NCI-H2196 treated with DMSO at 0.1 percent for 48 hours (cell line): ENCODE results near the gene EXOC3L4.
A peak's percentile ranks its signal among the peaks of the same experiment; 100 is the strongest.
"Not testable (repeated sequence)": the region's sequence is repeated elsewhere in the genome, so short reads cannot be mapped to it uniquely, and the experiment has no call there.

Source experiments
- DNase-seq: peaks from one replicate; lab custom pipeline; 2025; ENCODE audit not compliant: unreplicated experiment; lab: John Stamatoyannopoulos, UW

Gene EXOC3L4

GRCh38 chr14:103118018-103118662 lies 23.6 kb downstream of the EXOC3L4 start:
- DNase-seq: no peak

- DNase-seq: no peak
Observed at GRCh38 chr14:103118663-103119404, 24.3 kb downstream of the EXOC3L4 start.

GRCh38 chr14:103119527-103119926 lies 25.0 kb downstream of the EXOC3L4 start:
- DNase-seq: not testable (repeated sequence)

DNA sequence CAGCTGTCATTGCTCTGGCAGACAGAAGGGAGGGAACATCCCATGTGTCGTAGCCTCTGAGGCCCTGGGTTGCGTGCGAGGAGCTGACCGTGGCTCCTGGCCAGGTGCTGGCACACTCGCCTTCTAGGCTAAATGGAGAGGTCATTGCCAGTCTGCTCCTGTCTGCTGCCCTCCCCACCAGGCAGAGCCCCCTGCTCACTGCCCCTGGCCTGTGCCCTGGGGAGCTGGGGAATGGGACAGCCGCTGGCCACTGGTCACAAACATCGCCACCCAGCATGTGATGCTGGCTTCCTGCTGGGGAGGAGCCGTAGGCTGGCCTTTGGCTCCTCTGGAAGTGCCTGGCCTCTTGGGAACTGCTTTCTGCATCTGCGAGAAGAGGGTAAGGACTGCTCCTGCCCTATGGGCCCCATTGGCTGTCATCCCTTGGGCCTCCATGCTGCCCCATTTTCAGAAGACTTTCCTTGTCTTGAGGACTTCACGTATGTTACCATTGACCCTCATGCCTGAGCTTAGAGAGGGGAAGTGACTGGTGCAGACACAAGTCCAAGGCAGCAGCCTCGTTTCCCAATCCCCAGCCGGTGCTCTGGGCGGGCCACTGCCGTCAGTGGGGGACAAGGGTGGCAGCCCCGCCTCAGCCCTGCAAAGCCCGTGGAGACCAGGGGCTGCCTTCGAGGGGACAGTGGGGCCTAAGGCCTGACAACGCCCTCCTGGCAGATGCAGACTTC lies 26.8 kb downstream of the EXOC3L4 start:
- no peak for DNase-seq

GRCh38 chr14:103121846-103122584 lies 27.5 kb downstream of the EXOC3L4 start:
- DNase-seq: peak; percentile 33

GRCh38 chr14:103122585-103122946 lies 28.0 kb downstream of the EXOC3L4 start:
- no peak for DNase-seq

DNA sequence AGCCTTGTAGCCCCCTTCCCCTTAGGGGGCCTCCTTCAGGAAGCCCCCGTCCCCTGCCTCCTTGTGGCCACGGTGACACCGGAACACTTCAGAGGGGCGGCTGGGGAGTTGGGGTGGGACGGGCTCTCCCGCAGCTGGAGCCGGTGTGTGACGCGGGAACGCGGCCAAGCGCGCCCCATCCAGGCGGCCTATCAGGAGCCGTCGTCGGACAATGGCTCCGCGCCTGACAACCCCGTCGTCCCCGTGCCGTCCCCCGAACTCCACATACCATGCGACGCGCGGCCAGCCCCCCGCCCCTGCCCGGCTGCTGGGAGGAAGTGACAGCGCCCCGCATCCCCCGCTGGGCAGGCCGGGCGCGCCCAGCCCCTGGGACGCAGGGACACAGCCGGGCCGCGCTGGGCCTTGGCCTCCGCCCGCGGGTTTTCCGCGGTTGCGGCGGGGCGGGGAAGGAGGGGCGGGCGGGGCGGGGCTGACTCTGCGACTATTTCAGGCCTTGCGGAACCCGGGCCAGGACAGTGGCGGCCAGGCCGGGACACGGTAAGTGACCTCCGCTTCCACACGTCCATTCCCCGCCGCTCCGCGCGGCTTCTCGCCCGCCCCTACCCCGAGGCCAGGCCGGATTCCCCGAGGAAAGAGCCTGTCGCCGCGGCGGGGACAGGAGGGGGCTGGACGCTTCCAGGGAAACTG lies 28.6 kb downstream of the EXOC3L4 start, which contains the start of gene TNFAIP2:
TNFAIP2 (plus strand) TSS at position 515 of the 687 bp plus-strand sequence. CDS start 2,997 bp downstream, outside the sequence.
- DNase-seq: no peak

- DNase-seq: no peak
Observed at GRCh38 chr14:103123634-103124500, 29.3 kb downstream of the EXOC3L4 start.

DNA sequence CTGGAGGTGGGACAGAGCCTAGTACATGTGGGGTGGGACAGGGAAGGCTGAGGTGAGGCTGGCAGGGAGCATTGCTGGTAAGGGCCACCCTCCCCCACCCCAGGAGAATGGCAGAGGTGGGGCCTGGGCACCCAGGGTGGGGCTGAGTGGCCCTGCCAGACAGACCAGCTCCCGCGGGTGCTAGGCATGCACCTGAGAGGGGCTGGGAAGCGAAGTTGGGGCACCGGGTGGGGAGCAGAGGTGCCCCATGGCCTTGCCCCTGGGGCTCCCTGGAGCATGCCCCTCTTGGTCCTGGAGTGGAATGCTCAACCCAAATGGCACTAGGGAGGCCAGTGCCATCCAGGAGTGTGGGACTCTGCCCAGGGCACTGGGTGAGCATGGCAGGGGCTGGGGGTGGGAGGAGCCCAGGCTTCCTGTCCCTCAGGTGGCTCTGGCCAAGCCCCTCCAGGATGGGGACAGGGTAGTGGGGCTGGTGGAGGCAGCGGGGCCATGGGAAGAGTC lies 30.0 kb downstream of the EXOC3L4 start:
- DNase-seq: no peak

DNA sequence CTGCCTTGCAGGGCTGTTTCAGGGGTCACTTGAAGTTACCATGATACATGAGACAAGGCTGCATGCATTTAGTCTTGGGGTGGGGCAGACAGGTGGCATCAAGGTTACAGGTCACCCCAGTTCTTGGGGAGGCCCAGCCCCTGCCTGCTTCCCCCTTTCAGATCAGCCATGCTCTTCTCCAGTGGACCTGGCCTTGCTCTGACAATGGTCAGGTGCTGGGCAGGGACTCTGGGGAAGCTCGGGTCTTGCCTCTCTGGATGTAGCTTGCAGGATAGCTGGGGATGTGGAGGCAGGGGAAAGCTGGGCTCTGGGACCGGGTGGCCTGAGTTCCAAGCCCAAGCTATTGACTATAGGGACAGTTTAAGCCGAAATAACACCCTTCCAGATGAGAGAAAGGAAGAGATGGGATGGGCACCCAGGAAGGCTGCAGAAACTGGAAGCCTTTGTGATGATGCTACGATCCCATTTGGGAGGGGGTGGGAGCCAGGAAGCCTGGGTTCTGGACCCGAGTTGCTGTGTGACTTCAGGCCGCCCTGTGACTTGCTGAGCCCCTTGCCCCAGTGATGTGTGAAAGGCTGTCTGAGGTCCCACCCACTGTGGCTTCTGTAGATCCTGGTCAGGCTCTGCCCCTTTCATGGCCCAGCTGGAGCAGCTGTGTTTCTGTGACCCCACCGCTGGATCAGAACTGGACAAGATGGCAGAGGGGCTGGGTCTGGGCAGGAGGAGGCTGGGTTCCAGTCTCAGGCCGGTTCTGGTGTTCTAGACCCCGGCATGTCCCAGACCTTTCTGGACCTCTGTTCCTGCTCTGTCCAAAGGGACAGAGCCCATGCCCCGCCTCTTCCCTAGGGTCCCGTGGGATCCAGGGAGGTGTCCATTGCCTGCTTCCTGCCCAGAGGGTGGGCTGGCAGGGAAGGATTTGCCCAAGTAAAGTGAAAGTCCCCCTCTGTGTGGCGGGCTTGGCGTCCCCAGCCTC lies 30.9 kb downstream of the EXOC3L4 start:
- no peak for DNase-seq

- no peak for DNase-seq
Observed at GRCh38 chr14:103126088-103126872, 31.8 kb downstream of the EXOC3L4 start.

DNA sequence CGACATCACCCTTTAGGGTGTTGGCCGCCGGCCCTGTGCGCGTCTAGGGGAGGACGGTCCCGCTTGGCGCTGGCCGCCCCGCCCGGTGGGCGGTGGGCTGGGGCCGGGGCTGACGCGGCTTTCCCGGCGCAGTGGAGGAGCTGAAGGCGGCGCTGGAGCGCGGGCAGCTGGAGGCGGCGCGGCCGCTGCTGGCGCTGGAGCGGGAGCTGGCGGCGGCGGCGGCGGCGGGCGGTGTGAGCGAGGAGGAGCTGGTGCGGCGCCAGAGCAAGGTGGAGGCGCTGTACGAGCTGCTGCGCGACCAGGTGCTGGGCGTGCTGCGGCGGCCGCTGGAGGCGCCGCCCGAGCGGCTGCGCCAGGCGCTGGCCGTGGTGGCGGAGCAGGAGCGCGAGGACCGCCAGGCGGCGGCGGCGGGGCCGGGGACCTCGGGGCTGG lies 32.4 kb downstream of the EXOC3L4 start:
- no peak for DNase-seq

DNA sequence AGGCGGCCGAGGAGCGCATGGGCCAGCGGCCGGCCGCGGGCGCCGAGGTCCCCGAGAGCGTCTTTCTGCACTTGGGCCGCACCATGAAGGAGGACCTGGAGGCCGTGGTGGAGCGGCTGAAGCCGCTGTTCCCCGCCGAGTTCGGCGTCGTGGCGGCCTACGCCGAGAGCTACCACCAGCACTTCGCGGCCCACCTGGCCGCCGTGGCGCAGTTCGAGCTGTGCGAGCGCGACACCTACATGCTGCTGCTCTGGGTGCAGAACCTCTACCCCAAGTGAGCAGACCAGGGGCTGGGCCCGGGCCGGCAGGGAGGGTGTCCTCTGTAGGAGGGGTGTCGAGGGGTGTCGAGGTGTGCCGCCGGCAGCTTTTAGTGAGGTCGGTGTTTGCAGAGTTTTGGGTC lies 32.8 kb downstream of the EXOC3L4 start:
- DNase-seq: no peak

DNA sequence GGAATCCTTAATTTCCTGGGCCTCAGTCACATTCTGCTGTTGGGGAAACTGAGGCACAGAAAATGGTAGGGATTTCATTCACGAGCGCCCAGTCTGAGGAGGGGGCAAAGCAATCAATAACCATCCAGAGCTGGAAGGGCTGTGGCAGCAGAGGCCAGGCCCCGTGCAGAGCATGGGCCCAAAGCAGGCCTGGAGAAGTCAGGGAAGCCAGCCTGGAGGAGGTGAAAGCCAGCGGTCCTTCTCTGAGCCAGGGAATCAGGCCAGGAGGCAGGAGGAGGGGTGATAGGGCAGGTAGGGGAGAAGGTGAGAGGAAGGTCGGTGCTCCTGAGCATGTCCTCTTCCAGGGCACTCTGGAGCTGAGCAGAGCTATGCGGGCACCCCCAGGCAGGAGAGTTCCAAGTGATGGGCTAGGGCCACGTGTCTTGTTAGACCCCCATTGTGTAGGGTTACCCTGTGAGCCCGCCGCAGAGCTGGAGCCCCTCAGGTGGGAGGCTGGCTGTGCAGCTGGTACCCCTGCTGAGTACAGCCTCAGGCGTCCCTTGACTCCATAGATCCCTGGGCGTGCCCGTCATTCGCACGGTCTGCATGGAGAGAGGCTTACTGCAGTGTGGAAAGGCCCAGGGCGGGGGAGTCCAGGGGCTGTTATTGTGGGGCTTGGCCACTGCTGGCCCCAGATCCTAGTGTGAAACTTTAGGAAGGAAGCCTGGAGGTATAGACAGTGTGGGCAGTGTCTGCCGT lies 33.5 kb downstream of the EXOC3L4 start:
- no peak for DNase-seq

DNA sequence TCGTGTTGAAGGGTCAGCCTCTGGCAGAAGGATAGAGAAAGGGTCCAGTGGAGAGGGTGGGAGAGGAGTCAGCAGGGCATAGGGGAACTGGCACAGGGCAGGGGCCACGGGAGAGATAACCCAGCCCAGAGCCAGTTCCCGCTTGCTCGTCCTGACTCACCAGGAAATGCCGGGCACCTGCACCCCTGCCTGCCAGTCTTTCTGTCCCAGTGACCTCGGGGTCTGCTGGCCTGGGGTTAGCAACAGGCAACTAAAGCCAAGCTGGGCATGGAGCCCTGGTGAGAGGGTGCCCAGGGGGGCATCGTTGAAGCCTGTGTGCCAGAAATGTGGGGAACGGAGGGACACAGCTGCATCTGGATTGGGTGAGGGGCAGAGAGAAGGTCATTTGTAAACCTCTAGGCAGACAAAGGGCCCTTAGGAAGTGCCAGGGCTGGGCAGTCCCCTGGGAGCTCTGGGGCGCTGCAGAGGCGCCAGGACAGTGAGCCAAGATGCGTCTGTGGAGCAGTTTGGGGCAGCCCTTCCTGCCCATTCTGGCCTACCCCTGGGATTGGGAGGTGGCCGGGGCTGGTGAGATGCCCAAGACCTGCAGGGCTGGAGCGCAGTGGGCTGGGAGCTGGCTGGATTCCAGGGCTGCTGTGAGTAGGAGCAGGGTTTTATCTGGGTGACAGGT lies 34.2 kb downstream of the EXOC3L4 start:
- DNase-seq: no peak

- DNase-seq: no peak
Observed at GRCh38 chr14:103129301-103130016, 34.9 kb downstream of the EXOC3L4 start.
